ENCODE measurements around the gene LRBA.

Gene LRBA

GRCh38 chr4:150259861-150260567, 755.1 kb downstream of the LRBA start:
- DNase-seq (ENCODE audit: insufficient read length) (no peak), FAIRE-seq (no peak)

GRCh38 chr4:150258569-150258968, 756.5 kb downstream of the LRBA start:
- no peak for TF ChIP-seq POLR2A (IDR thresholded peaks at IDR 0.05; ENCODE audit: low read depth, low read length)
- no peak for TF ChIP-seq TAF1 (IDR thresholded peaks at IDR 0.05; ENCODE audit: borderline replicate concordance, low read depth, low read length)
- TF ChIP-seq POLR2AphosphoS5 (IDR thresholded peaks at IDR 0.05; ENCODE audit: low read depth, low read length), result no peak
- FAIRE-seq, result no peak
- DNase-seq (ENCODE audit: insufficient read length), result no peak

More at GRCh38 chr4:150259861-150260567, 755.1 kb downstream of the LRBA start:
- TF ChIP-seq POLR2A (IDR thresholded peaks at IDR 0.05; ENCODE audit: low read depth, low read length), result no peak
- TF ChIP-seq POLR2AphosphoS5 (IDR thresholded peaks at IDR 0.05; ENCODE audit: low read depth, low read length), result no peak
- no peak for TF ChIP-seq TAF1 (IDR thresholded peaks at IDR 0.05; ENCODE audit: borderline replicate concordance, low read depth, low read length)

GRCh38 chr4:150256841-150257730, 758.0 kb downstream of the LRBA start:
- DNase-seq (ENCODE audit: insufficient read length) (no peak), FAIRE-seq (no peak)
- TF ChIP-seq POLR2AphosphoS5 (IDR thresholded peaks at IDR 0.05; ENCODE audit: low read depth, low read length), result no peak
- no peak for TF ChIP-seq POLR2A (IDR thresholded peaks at IDR 0.05; ENCODE audit: low read depth, low read length)
- TF ChIP-seq TAF1 (IDR thresholded peaks at IDR 0.05; ENCODE audit: borderline replicate concordance, low read depth, low read length), result no peak

DNA sequence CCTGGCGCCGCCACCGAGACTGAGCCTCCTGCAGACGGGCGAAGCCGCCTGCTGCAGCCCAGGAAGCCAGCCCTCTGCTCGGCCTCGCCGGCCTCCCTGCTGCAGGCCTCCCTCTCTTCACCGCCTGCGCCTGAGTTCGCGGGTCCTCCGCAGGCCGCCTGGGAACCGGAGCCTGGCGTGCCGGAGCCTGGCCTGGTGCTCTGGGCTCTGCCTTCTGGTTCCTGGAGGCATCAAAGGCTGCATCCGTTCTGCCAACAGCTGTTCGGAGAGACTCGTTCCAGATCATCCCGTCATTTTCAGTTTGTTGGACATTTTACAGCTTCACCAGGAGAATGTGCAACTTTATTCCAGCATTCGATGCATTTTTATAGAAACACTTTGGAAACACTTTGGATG, 758.9 kb downstream of the LRBA start:
- DNase-seq (ENCODE audit: insufficient read length) (no peak), FAIRE-seq (no peak)
- TF ChIP-seq TAF1 (IDR thresholded peaks at IDR 0.05; ENCODE audit: borderline replicate concordance, low read depth, low read length) (no peak), POLR2AphosphoS5 (IDR thresholded peaks at IDR 0.05; ENCODE audit: low read depth, low read length) (no peak), POLR2A (IDR thresholded peaks at IDR 0.05; ENCODE audit: low read depth, low read length) (no peak)

- FAIRE-seq (no peak), DNase-seq (ENCODE audit: insufficient read length) (no peak)
- no peak for TF ChIP-seq POLR2A (IDR thresholded peaks at IDR 0.05; ENCODE audit: low read depth, low read length)
- TF ChIP-seq TAF1 (IDR thresholded peaks at IDR 0.05; ENCODE audit: borderline replicate concordance, low read depth, low read length), result no peak
- TF ChIP-seq POLR2AphosphoS5 (IDR thresholded peaks at IDR 0.05; ENCODE audit: low read depth, low read length), result no peak
Measured at GRCh38 chr4:150255610-150256224, 759.4 kb downstream of the LRBA start.

- DNase-seq (ENCODE audit: insufficient read length) (no peak), FAIRE-seq (no peak)
- TF ChIP-seq TAF1 (IDR thresholded peaks at IDR 0.05; ENCODE audit: borderline replicate concordance, low read depth, low read length) (no peak), POLR2AphosphoS5 (IDR thresholded peaks at IDR 0.05; ENCODE audit: low read depth, low read length) (no peak), POLR2A (IDR thresholded peaks at IDR 0.05; ENCODE audit: low read depth, low read length) (no peak)
Measured at GRCh38 chr4:150253965-150254630, 761.0 kb downstream of the LRBA start.

DNA sequence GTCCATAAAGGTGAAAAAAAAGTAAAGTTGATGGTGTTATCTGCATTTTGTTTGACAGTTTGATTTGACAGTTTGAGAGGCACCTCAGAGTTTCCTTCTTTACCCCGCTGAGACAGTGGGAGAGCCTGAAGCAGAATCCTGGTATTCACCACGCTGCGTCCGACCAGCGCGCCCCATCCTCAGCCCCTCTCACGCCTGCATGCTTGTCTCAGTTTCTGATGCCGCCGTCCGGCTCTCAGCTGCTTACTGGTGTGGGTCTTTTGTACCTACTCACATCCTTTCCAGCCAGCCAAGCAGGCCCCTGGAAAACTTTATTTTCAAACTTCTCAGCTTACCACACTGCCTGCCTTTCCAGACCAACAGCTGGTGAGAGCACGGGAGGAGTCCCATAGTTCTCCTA, 761.7 kb downstream of the LRBA start:
- DNase-seq (ENCODE audit: insufficient read length), result no peak
- FAIRE-seq, result no peak

DNA sequence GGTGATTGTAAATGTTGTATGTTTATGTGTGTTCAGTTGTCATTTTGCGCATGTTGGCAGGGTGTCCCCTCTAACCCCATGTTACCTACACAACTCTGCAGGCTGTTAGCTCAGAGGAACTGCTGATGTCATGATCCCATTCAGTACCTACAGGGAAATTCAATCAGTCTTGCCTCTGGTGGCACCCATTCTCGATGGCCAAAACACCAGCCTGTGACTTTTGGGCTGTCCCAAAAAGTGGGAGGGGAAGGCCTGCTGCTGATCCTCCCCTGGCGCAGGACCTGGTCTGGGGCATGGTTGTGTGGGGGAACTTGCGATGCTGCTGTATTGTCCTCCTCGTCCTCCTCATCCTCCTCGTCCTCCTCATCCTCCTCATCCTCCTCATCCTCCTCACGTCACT, 762.3 kb downstream of the LRBA start:
- no peak for FAIRE-seq
- no peak for DNase-seq (ENCODE audit: insufficient read length)
- TF ChIP-seq TAF1 (IDR thresholded peaks at IDR 0.05; ENCODE audit: borderline replicate concordance, low read depth, low read length) (no peak), POLR2A (IDR thresholded peaks at IDR 0.05; ENCODE audit: low read depth, low read length) (no peak), POLR2AphosphoS5 (IDR thresholded peaks at IDR 0.05; ENCODE audit: low read depth, low read length) (no peak)

More for the DNA sequence above, 761.7 kb downstream of the LRBA start:
- TF ChIP-seq TAF1 (IDR thresholded peaks at IDR 0.05; ENCODE audit: borderline replicate concordance, low read depth, low read length), result no peak
- no peak for TF ChIP-seq POLR2AphosphoS5 (IDR thresholded peaks at IDR 0.05; ENCODE audit: low read depth, low read length)
- TF ChIP-seq POLR2A (IDR thresholded peaks at IDR 0.05; ENCODE audit: low read depth, low read length), result no peak

DNA sequence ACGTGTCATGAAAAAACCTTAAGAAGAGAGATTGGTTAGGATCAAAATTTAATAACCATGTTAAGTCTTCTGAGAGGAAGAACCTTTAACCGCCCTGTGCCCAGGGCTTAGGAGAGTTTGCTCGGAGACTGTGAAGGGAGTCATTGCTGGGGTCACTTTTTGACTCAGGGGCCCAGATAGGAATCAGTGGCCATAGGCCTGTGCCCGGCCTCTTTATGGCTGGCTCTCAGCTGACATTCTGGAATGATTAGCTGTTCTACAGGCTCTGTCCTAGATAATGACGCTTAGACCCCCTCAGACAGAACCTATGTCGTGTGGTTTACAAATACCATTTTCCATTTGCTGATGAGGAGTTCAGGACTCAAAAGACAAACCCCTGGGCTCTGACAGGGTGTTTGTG, 762.8 kb downstream of the LRBA start:
- TF ChIP-seq POLR2A (IDR thresholded peaks at IDR 0.05; ENCODE audit: low read depth, low read length) (no peak), TAF1 (IDR thresholded peaks at IDR 0.05; ENCODE audit: borderline replicate concordance, low read depth, low read length) (no peak), POLR2AphosphoS5 (IDR thresholded peaks at IDR 0.05; ENCODE audit: low read depth, low read length) (no peak)
- no peak for FAIRE-seq
- DNase-seq (ENCODE audit: insufficient read length), result no peak

DNA sequence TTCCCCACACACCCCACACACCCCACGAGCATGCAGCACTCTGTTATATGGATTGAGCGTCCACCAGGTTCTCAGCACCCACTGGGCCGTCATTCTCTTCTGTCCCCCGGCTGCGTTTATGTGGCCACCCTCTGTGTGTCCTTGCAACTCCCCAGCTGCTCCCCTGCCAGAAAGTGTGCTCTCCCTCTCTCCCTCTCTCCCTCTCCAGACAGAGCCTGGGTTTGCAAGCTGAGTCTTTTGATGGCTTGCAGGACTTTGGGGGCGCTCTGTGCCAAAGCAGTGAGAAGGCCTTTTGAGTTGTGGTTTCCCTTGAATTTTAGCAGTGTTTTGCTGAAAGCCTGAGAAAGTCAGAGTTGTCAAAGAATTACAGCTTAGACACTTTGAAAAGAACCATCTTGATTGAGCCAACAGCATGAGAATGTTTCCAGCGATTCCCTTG, 763.3 kb downstream of the LRBA start:
- no peak for TF ChIP-seq TAF1 (IDR thresholded peaks at IDR 0.05; ENCODE audit: borderline replicate concordance, low read depth, low read length)
- no peak for TF ChIP-seq POLR2AphosphoS5 (IDR thresholded peaks at IDR 0.05; ENCODE audit: low read depth, low read length)
- no peak for TF ChIP-seq POLR2A (IDR thresholded peaks at IDR 0.05; ENCODE audit: low read depth, low read length)
- FAIRE-seq, result no peak
- no peak for DNase-seq (ENCODE audit: insufficient read length)

Data from GM12892 (cell line).